PC-3 (cell line): ENCODE measurements around the gene AGFG1. TPM values are rescaled to one million over a fixed set of nuclear protein-coding genes. Genes with fewer than 3 reads are reported as not detected.

ENCODE experiments used
- ATAC-seq: fragments of 200-7000 bp; cut with Tn5 transposase; 2 replicates; pipeline ENCODE4 v1.9.1; 2020; ENCODE audit warnings: mild to moderate bottlenecking, moderate library complexity
- BruUV-seq: library from RNA; stranded (reverse); fragments of 400-500 nt; replicated peaks from 2 replicates; lab custom pipeline; 2021; lab: Mats Ljungman, UMichigan
- CTCF ChIA-PET: fragments of 300-600 bp; sonication (Branson Sonifier 250); formaldehyde crosslinking; loops from one replicate; lab custom pipeline; 2022; ENCODE audit warnings: antibody characterized with exemption; lab: Charles Lee
- POLR2A ChIA-PET: fragments of 300-600 bp; sonication (Branson Sonifier 250); formaldehyde crosslinking; loops from one replicate; lab custom pipeline; 2022; ENCODE audit warnings: antibody characterized with exemption; ENCODE audit not compliant: unreplicated experiment; lab: Charles Lee
- DNase-seq: peaks from one replicate; pipeline ENCODE4 v3.0.0-alpha.2; 2015
- H2AFZ ChIP-seq: fragments of 300-600 bp; sonication (generic); 2 replicates; pipeline ENCODE4 v1.6.0; 2016; ENCODE audit warnings: antibody characterized with exemption, low read length
- H3F3A ChIP-seq: fragments of 300-600 bp; sonication (generic); one replicate; pipeline ENCODE4 v1.6.0; 2017; ENCODE audit warnings: antibody characterized with exemption, low read length, control low read depth, mild to moderate bottlenecking; ENCODE audit not compliant: unreplicated experiment
- H3K27ac ChIP-seq: fragments of 300-600 bp; sonication (generic); 2 replicates; pipeline ENCODE4 v1.5.1; 2016; ENCODE audit warnings: mild to moderate bottlenecking, low read length
- H3K27me3 ChIP-seq: fragments of 300-600 bp; sonication (generic); 2 replicates; pipeline ENCODE4 v1.6.1; 2016; ENCODE audit warnings: low read length, mixed read lengths
- H3K36me3 ChIP-seq: fragments of 300-600 bp; sonication (generic); 2 replicates; pipeline ENCODE4 v1.6.1; 2016; ENCODE audit warnings: low read depth, mixed run types, low read length, mixed read lengths
- H3K4me1 ChIP-seq: fragments of 300-600 bp; sonication (generic); 2 replicates; pipeline ENCODE4 v1.5.1; 2016; ENCODE audit warnings: low read length; ENCODE audit not compliant: insufficient read depth
- H3K4me2 ChIP-seq: fragments of 300-600 bp; sonication (generic); 2 replicates; pipeline ENCODE4 v1.6.0; 2016; ENCODE audit warnings: low read length
- H3K4me3 ChIP-seq: fragments of 300-600 bp; sonication (generic); 2 replicates; pipeline ENCODE4 v1.5.1; 2016; ENCODE audit warnings: mild to moderate bottlenecking, low read length, mixed read lengths
- H3K79me2 ChIP-seq: fragments of 300-600 bp; sonication (generic); 2 replicates; pipeline ENCODE4 v1.6.1; 2017; ENCODE audit warnings: low read length, mixed read lengths
- H3K9ac ChIP-seq: fragments of 300-600 bp; sonication (generic); 2 replicates; pipeline ENCODE4 v1.6.0; 2016; ENCODE audit warnings: mild to moderate bottlenecking, low read length
- H3K9me2 ChIP-seq: fragments of 300-600 bp; sonication (generic); replicated peaks from 2 replicates; pipeline ENCODE4 v1.6.1; 2016; ENCODE audit warnings: mixed run types, low read length, mixed read lengths
- H3K9me3 ChIP-seq: fragments of 300-600 bp; sonication (generic); 2 replicates; pipeline ENCODE4 v1.6.1; 2016; ENCODE audit warnings: low read length, mixed read lengths
- H4K20me1 ChIP-seq: fragments of 300-600 bp; sonication (generic); 2 replicates; pipeline ENCODE4 v1.6.1; 2016; ENCODE audit warnings: low read length, mixed read lengths
- CTCF ChIP-seq: fragments of 300-600 bp; sonication (generic); conservative IDR thresholded peaks from 2 replicates; pipeline ENCODE4 v1.5.1; 2017; ENCODE audit warnings: antibody characterized with exemption, low read depth, mild to moderate bottlenecking, low read length
- EZH2 ChIP-seq: fragments of 300-600 bp; sonication (generic); IDR thresholded peaks from one replicate; pipeline ENCODE4 v1.6.1; 2017; ENCODE audit warnings: antibody characterized with exemption, mild to moderate bottlenecking, low read length; ENCODE audit not compliant: unreplicated experiment
- EZH2phosphoT487 ChIP-seq: fragments of 300-600 bp; sonication (generic); IDR thresholded peaks from 2 replicates; pipeline ENCODE4 v1.6.1; 2018; ENCODE audit warnings: mild to moderate bottlenecking, antibody characterized with exemption, low read length, borderline replicate concordance
- intact Hi-C: fragments of 100-400 bp; cut with micrococcal nuclease; formaldehyde crosslinking; loops from 2 replicates; pipeline ENCODE4 v1.9.0; 2023
- total RNA-seq: library from RNA; depleted of rRNA; stranded (reverse); fragments of >200 nt; gene quantifications from 2 replicates; pipeline ENCODE4 v1.2.3, GENCODE V29; 2014

The AGFG1 gene
- total RNA-seq, 1 experiment from 2014 or later: 56.3 TPM

DNA sequence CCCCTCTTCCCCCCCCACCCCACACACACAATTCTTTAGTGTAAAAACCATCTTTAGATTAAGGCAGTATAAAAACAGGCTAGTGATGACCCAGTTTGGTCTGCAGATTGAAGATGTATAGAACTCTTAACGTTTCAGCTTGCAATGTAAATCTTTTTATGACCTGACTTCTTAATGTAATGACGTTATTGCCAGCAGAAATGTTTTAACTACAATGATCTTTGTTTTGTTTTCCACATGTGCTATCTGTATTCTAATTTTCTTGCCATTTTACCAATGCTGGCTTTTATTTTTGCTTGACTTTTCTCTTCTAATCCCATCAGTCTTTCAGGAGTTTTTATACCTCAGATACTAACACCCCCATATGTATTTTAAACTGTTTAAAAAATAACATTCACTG, 25.2 kb downstream of the AGFG1 start:
- CTCF ChIA-PET: no interaction called here
- Histone ChIP-seq H3K9me2 (no peaks in the 10 kb centered on the region), H2AFZ (no peak overlapping the region), H3K4me1 (no peaks in the 10 kb centered on the region), H3K9ac (no peak overlapping the region), H3K9me3 (no peaks in the 10 kb centered on the region), H3K27me3 (no peaks in the 10 kb centered on the region), H3K27ac (no peak overlapping the region), H3K36me3 (peaks cover 16% of the 10 kb centered on the region; the same call in 1 of the 2 replicates), H4K20me1 (no peaks in the 10 kb centered on the region), H3F3A (no peaks in the 10 kb centered on the region), H3K4me2 (no peak overlapping the region), H3K79me2 (peaks cover 91% of the 10 kb centered on the region), H3K4me3 (no peak overlapping the region)
- BruUV-seq: no TSS peak
- no peak for ATAC-seq
- TF ChIP-seq EZH2phosphoT487: no peak
- TF ChIP-seq CTCF: no peak
- DNase-seq: no peak
- POLR2A ChIA-PET: no interaction called here
- intact Hi-C loops: no loop called here

- no TSS peak for BruUV-seq
- Histone ChIP-seq H2AFZ (no peak overlapping the region), H3K9me3 (no peaks in the 10 kb centered on the region), H3K4me1 (peaks cover 22% of the 10 kb centered on the region), H3K27ac (no peak overlapping the region), H3K9ac (no peak overlapping the region), H3K79me2 (peaks cover 95% of the 10 kb centered on the region), H3F3A (no peaks in the 10 kb centered on the region), H3K4me3 (no peak overlapping the region), H3K4me2 (no peak overlapping the region), H4K20me1 (peaks cover 12% of the 10 kb centered on the region), H3K27me3 (no peaks in the 10 kb centered on the region), H3K36me3 (peaks cover 5% of the 10 kb centered on the region; the same call in 1 of the 2 replicates), H3K9me2 (no peaks in the 10 kb centered on the region)
- ChIA-PET CTCF (no interaction called here), POLR2A (no interaction called here)
- ATAC-seq (no peak), DNase-seq (no peak)
- intact Hi-C loops: no loop called here
- TF ChIP-seq CTCF (no peak), EZH2 (no peak), EZH2phosphoT487 (no peak)
These were observed 27.8 kb downstream of the AGFG1 start for GRCh38 chr2:227499627-227500300.

DNA sequence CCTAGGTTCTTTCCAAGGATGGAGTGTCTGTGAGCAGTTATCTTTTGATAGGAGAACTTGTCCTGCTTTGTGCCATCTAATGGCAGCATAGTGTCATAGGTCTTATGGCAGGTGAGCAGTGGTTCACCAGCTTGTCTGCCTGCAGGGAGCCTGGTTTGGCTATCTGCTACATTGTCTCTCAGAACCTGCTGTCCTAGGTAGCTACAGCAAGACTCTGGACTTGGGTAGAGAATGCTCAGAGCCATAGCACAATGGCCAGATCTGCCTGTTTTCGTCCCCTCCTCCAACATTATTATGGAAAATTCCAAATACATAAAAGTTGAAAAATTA, 28.3 kb downstream of the AGFG1 start:
- intact Hi-C loops: no loop called here
- DNase-seq (no peak), ATAC-seq (no peak)
- no peak for TF ChIP-seq EZH2
- TF ChIP-seq CTCF: 0 out of 2 replicates have a peak, but pooled peaks have one; percentile 22
- ChIA-PET POLR2A (no interaction called here), CTCF (no interaction called here)
- H3F3A ChIP-seq: no peaks in the 10 kb centered on the region
- no peaks in the 10 kb centered on the region for H3K9me2 ChIP-seq
- no peak overlapping the region for H2AFZ ChIP-seq
- H3K36me3 ChIP-seq: no peaks in the 10 kb centered on the region; the same call in 1 of the 2 replicates
- no peaks in the 10 kb centered on the region for H3K9me3 ChIP-seq
- BruUV-seq: no TSS peak
- H3K27me3 ChIP-seq: no peaks in the 10 kb centered on the region
- peaks cover 27% of the 10 kb centered on the region for H3K4me1 ChIP-seq
- H3K79me2 ChIP-seq: peaks cover 95% of the 10 kb centered on the region
- peaks cover 17% of the 10 kb centered on the region for H4K20me1 ChIP-seq
- H3K4me3 ChIP-seq: no peak overlapping the region
- H3K4me2 ChIP-seq: no peak overlapping the region
- H3K27ac ChIP-seq: no peak overlapping the region
- no peak overlapping the region for H3K9ac ChIP-seq
